Uterus (tissue), 2 donors: Measurements from ENCODE around the gene PRSS12.

Source experiments
- CTCF ChIP-seq, 4 experiments: fragments of 200-600 bp in 2 of 4; fragments of 450-650 bp in 2 of 4; sonication (generic) in 2 of 4; IDR thresholded peaks; one replicate each; pipeline ENCODE4 v1.5.1; 2016 to 2019; ENCODE audit warnings: antibody characterized with exemption in 4 of 4, mild to moderate bottlenecking in 2 of 4, moderate library complexity in 1 of 4
- POLR2A ChIP-seq, 2 donors: fragments of 450-650 bp; IDR thresholded peaks; one replicate each; pipeline ENCODE4 v1.6.1; 2016; ENCODE audit warnings: antibody characterized with exemption in 2 of 2, mild to moderate bottlenecking in 1 of 2, moderate library complexity in 1 of 2

- no peak for TF ChIP-seq CTCF (IDR thresholded peaks at IDR 0.05)
- TF ChIP-seq POLR2A (IDR thresholded peaks at IDR 0.05) = no peak
These were observed 14.3 kb downstream of the PRSS12 start for GRCh38 chr4:118338518-118338917.
